BLaER1 treated with 17β-estradiol and CSF1 and Interleukin-3, amounts not matched to agents 10 nM and 100 nM (cell line): ENCODE measurements around the gene TOR1AIP1.
"Not testable (repeated sequence)": the region's sequence is repeated elsewhere in the genome, so short reads cannot be mapped to it uniquely, and the experiment has no call there.

Experiments
- H3K27ac ChIP-seq, 11 experiments: shearing (Covaris generic); formaldehyde crosslinking; 2 replicates each; pipeline ENCODE4 v1.8.1; 2022
- H3K27me3 ChIP-seq, 11 experiments: shearing (Covaris generic); formaldehyde crosslinking; 2 replicates each; pipeline ENCODE4 v1.8.1; 2022
- H3K36me3 ChIP-seq, 11 experiments: shearing (Covaris generic); formaldehyde crosslinking; 2 replicates each; pipeline ENCODE4 v1.8.1; 2022
- H3K4me1 ChIP-seq, 10 experiments: shearing (Covaris generic); formaldehyde crosslinking; 2 replicates each; pipeline ENCODE4 v1.8.1; 2022
- H3K4me2 ChIP-seq, 11 experiments: shearing (Covaris generic); formaldehyde crosslinking; 2 replicates each; pipeline ENCODE4 v1.8.1; 2022
- H3K4me3 ChIP-seq, 10 experiments: shearing (Covaris generic); formaldehyde crosslinking; 2 replicates each; pipeline ENCODE4 v1.8.1; 2022
- H3K9ac ChIP-seq, 11 experiments: shearing (Covaris generic); formaldehyde crosslinking; 2 replicates each; pipeline ENCODE4 v1.8.1; 2022
- H3K9me3 ChIP-seq, 11 experiments: shearing (Covaris generic); formaldehyde crosslinking; replicated peaks in 1 of 11; 2 replicates each; pipeline ENCODE4 v1.8.1; 2022
- H4K20me1 ChIP-seq, 11 experiments: shearing (Covaris generic); formaldehyde crosslinking; 2 replicates each; pipeline ENCODE4 v1.8.1; 2022
- Cebpa-rat ChIP-seq, 11 experiments: shearing (Covaris generic); IDR thresholded peaks; 2 replicates each; pipeline ENCODE4 v1.8.1; 2022

The TOR1AIP1 gene

DNA sequence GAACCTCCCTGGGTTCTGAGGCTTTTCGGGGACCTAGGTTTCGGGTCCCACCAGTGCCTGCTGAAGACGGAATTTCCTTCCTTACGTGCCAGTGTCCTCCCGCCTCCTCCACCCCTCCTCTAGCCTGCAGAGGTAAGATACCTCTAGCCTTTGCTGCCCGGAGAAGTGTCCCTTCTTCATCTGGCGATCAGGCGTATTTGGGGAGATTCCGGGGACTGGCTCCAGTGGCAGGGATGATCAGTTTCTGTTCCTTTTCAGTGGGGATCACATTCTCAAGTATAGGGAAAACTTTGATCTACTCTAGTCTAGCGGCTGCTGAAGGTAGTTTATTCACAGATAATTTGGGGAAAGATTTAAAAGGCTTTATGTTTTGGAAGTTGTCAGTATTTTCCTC is 73.2 kb downstream of the TOR1AIP1 start:
- H3K36me3 ChIP-seq = peaks cover 0 to 9% (median 4%) of the 10 kb centered on the region in 11 experiments; a peak in 8 of 22 replicates
- peak overlapping the region; percentile 84 to 100 (median 96) for H3K4me3 ChIP-seq
- peak overlapping the region; percentile 93 to 99 (median 95) for H3K27ac ChIP-seq
- H3K9me3 ChIP-seq = no peaks in the 10 kb centered on the region
- peak overlapping the region; percentile 72 to 93 (median 85) for H3K4me2 ChIP-seq
- H4K20me1 ChIP-seq = peaks cover 11 to 49% (median 44%) of the 10 kb centered on the region in 11 experiments; a peak in 19 of 22 replicates
- no peak for TF ChIP-seq Cebpa-rat (IDR thresholded peaks at IDR 0.05)
- peaks cover 38 to 62% (median 52%) of the 10 kb centered on the region in 10 experiments for H3K4me1 ChIP-seq
- H3K9ac ChIP-seq = peak overlapping the region; percentile 92 to 100 (median 98)
- H3K27me3 ChIP-seq = no peaks in the 10 kb centered on the region

DNA sequence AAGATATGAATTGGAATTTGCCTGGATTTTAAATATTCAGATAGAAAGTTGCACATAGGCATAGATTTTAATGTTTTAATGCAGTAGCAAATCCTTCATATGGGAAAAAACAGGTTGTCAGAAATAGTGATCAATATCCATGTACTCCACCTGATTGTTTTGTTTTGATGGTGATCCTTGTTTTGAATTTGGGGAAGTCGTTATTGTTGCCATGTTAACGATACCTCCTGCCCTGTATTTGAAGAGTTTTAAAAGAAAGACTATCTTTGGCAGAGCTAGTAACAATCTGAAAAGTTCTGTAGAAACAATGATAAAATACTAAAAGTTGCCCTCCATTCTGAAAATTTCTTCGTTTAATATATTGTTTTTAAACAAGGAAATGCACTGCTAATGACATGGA is 73.6 kb downstream of the TOR1AIP1 start:
- Histone ChIP-seq H3K27me3 (no peaks in the 10 kb centered on the region), H3K9ac (peak overlapping the region; percentile 92 to 100 (median 98)), H3K4me1 (peaks cover 38 to 57% (median 48%) of the 10 kb centered on the region in 10 experiments), H3K4me3 (peak overlapping the region; percentile 84 to 100 (median 96)), H3K4me2 (peak overlapping the region; percentile 72 to 93 (median 85)), H3K36me3 (peaks cover 0 to 13% (median 5%) of the 10 kb centered on the region in 11 experiments; a peak in 11 of 22 replicates), H4K20me1 (peaks cover 11 to 49% (median 44%) of the 10 kb centered on the region in 11 experiments; a peak in 19 of 22 replicates), H3K27ac (peak overlapping the region in 10 of 11 experiments; percentile 93 to 99 (median 96); a peak in 20 of 22 replicates), H3K9me3 (peaks cover 0 to under 1% (median 0%) of the 10 kb centered on the region in 11 experiments; a peak in 1 of 22 replicates)
- TF ChIP-seq Cebpa-rat (IDR thresholded peaks at IDR 0.05) = no peak

DNA sequence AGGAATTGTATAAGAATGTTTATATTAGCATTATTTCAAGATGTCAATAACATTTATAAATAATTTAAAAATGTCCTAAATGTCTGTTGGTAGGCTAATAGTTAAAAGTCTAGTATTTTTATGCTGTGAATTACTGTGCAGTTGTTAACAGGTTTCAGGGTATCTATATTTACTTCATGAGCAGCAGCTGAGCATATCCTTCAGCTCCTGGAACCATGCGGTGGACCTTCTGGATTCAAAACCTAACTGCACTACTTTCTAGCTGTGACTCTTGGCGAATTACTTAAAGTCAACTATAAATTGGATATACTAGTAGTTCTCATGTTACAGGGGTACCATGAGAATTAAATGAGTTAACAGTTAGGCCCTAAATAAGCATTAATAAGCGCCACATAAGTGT is 76.3 kb downstream of the TOR1AIP1 start:
- no peak overlapping the region for H3K4me3 ChIP-seq
- H3K36me3 ChIP-seq = peaks cover 13 to 33% (median 26%) of the 10 kb centered on the region in 11 experiments
- H3K27ac ChIP-seq = no peak overlapping the region
- H3K9me3 ChIP-seq = peaks cover 6 to 25% (median 18%) of the 10 kb centered on the region in 11 experiments
- H3K4me2 ChIP-seq = no peak overlapping the region; a peak in 1 of 22 replicates
- no peak overlapping the region for H3K9ac ChIP-seq
- H3K27me3 ChIP-seq = no peaks in the 10 kb centered on the region
- TF ChIP-seq Cebpa-rat (IDR thresholded peaks at IDR 0.05) = no peak
- peaks cover 11 to 73% (median 49%) of the 10 kb centered on the region in 11 experiments; a peak in 19 of 22 replicates for H4K20me1 ChIP-seq
- H3K4me1 ChIP-seq = peaks cover 15 to 36% (median 25%) of the 10 kb centered on the region in 10 experiments

- Histone ChIP-seq H3K9me3 (peaks cover 24 to 53% (median 42%) of the 10 kb centered on the region in 11 experiments), H3K36me3 (peaks cover 14 to 51% (median 40%) of the 10 kb centered on the region in 11 experiments), H4K20me1 (peaks cover 8 to 71% (median 34%) of the 10 kb centered on the region in 11 experiments; a peak in 18 of 22 replicates), H3K4me1 (peaks cover 3 to 30% (median 8%) of the 10 kb centered on the region in 10 experiments; a peak in 16 of 20 replicates)
- H3K27me3 ChIP-seq, H3K4me3 ChIP-seq, H3K27ac ChIP-seq, H3K9ac ChIP-seq, H3K4me2 ChIP-seq: not testable (repeated sequence)
These were observed 80.1 kb downstream of the TOR1AIP1 start for GRCh38 chr1:179962168-179962567.

- Histone ChIP-seq H3K27ac (no peak overlapping the region), H3K4me3 (peak overlapping the region in 1 of 10 experiments; percentile 33; a peak in 1 of 20 replicates), H3K4me1 (peaks cover 16 to 52% (median 22%) of the 10 kb centered on the region in 10 experiments), H4K20me1 (peaks cover 8 to 82% (median 33%) of the 10 kb centered on the region in 11 experiments; a peak in 13 of 22 replicates), H3K4me2 (no peak overlapping the region), H3K36me3 (peaks cover 11 to 58% (median 48%) of the 10 kb centered on the region in 11 experiments), H3K9ac (no peak overlapping the region), H3K27me3 (no peaks in the 10 kb centered on the region), H3K9me3 (peaks cover 28 to 59% (median 47%) of the 10 kb centered on the region in 11 experiments)
- no peak for TF ChIP-seq Cebpa-rat (IDR thresholded peaks at IDR 0.05)
These were observed 84.5 kb downstream of the TOR1AIP1 start for GRCh38 chr1:179966551-179966950.

- Histone ChIP-seq H3K9me3 (peaks cover 20 to 52% (median 37%) of the 10 kb centered on the region in 11 experiments), H3K36me3 (peaks cover 4 to 60% (median 43%) of the 10 kb centered on the region in 11 experiments; a peak in 18 of 22 replicates), H3K4me3 (no peak overlapping the region), H3K27ac (peak overlapping the region in 4 of 11 experiments; percentile 44 to 56 (median 50); a peak in 5 of 22 replicates), H4K20me1 (peaks cover 8 to 81% (median 33%) of the 10 kb centered on the region in 11 experiments; a peak in 13 of 22 replicates), H3K4me2 (peak overlapping the region; percentile 48 to 75 (median 63)), H3K9ac (no peak overlapping the region), H3K27me3 (no peaks in the 10 kb centered on the region), H3K4me1 (peaks cover 18 to 59% (median 23%) of the 10 kb centered on the region in 10 experiments)
- TF ChIP-seq Cebpa-rat (IDR thresholded peaks at IDR 0.05) = no peak
These were observed 86.4 kb downstream of the TOR1AIP1 start for GRCh38 chr1:179968284-179968993.

DNA sequence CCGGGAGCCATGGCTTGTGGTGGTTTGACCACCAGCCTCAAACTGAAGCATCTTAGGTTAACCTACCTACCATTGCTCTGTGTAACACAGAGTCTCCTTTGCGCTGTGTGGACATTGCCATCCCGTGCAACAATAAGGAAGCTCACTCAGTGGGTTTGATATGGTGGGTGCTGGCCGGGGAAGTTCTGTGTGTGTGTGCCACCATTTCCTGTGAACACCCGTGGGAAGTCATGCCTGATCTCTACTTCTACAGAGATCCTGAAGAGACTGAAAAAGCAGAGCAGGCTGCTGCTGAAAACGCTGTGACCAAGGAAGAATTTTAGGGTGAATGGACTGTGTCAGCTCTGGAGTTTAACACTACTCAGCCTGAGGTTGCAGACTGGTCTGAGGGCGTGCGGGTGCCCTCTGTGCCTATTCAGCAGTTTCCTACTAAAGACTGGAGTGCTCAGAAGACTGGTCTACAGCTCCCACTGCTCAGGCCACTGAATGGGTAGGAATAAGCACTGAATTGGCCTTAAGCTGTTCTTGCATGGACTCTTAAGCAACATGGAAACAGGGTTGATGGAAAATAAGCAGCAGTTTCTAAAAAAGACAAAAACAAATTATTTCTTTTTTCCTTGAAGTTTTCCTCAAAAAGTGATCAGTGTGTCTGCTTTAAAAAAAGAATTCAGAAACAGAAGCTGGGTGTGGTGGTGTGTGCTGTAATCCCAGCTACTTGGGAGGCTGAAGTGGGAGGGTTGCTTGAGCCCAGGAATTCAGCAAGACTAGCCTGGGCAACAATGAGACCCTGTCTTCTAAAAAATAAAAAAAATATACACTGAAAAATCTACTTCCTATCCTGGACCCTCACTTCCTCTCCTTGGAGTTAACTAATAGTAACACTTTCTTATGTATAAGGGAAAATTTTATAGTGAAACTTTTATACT is 87.2 kb downstream of the TOR1AIP1 start:
- peak overlapping the region in 1 of 10 experiments; percentile 16; a peak in 1 of 20 replicates for H3K4me3 ChIP-seq
- peak overlapping the region in 8 of 11 experiments; percentile 5 to 56 (median 44); a peak in 12 of 22 replicates for H3K27ac ChIP-seq
- H3K4me1 ChIP-seq = peaks cover 18 to 63% (median 24%) of the 10 kb centered on the region in 10 experiments
- H3K36me3 ChIP-seq = peaks cover 4 to 66% (median 43%) of the 10 kb centered on the region in 11 experiments; a peak in 18 of 22 replicates
- TF ChIP-seq Cebpa-rat (IDR thresholded peaks at IDR 0.05) = no peak
- no peaks in the 10 kb centered on the region for H3K27me3 ChIP-seq
- peaks cover 20 to 49% (median 37%) of the 10 kb centered on the region in 11 experiments for H3K9me3 ChIP-seq
- H3K9ac ChIP-seq = peak overlapping the region in 5 of 11 experiments; percentile 11 to 51 (median 20); a peak in 6 of 22 replicates
- H3K4me2 ChIP-seq = peak overlapping the region; percentile 48 to 75 (median 63)
- peaks cover 8 to 81% (median 28%) of the 10 kb centered on the region in 11 experiments; a peak in 13 of 22 replicates for H4K20me1 ChIP-seq
